Measurements from ENCODE around the gene ACTR1B.

DNA sequence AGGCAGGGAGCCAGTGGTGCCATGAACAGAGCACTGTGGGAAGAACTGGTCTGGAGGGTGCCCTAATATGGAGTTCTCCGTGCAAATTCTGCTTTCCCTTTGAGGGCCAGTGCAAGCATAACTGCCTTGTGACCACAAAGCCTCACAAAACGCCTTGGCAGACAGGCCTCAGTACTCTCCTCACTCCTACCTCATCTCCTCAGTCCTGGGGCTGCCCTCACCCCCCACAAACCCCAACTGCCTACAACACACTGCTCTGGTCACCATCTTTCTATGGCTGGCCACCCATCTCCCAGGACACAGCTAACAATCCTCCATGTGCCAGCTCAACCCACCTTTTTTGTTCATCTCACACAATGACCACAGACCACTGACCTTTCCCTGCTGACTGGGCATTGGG lies 9.1 kb downstream of the ACTR1B start:
- TF ChIP-seq EZH2 (IDR thresholded peaks at IDR 0.05; ENCODE audit: borderline replicate concordance, low read depth, low read length, severe bottlenecking) = no peak
- TF ChIP-seq, protein P1, sequence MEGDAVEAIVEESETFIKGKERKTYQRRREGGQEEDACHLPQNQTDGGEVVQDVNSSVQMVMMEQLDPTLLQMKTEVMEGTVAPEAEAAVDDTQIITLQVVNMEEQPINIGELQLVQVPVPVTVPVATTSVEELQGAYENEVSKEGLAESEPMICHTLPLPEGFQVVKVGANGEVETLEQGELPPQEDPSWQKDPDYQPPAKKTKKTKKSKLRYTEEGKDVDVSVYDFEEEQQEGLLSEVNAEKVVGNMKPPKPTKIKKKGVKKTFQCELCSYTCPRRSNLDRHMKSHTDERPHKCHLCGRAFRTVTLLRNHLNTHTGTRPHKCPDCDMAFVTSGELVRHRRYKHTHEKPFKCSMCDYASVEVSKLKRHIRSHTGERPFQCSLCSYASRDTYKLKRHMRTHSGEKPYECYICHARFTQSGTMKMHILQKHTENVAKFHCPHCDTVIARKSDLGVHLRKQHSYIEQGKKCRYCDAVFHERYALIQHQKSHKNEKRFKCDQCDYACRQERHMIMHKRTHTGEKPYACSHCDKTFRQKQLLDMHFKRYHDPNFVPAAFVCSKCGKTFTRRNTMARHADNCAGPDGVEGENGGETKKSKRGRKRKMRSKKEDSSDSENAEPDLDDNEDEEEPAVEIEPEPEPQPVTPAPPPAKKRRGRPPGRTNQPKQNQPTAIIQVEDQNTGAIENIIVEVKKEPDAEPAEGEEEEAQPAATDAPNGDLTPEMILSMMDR (IDR thresholded peaks at IDR 0.05; ENCODE audit: borderline replicate concordance, extremely low read depth, low read length, poor library complexity, severe bottlenecking) = no peak

Data from DND-41 (cell line).